NCI-H774 (cell line): Measurements from ENCODE around the gene NEUROG2.
"Not testable (repeated sequence)": the region's sequence is repeated elsewhere in the genome, so short reads cannot be mapped to it uniquely, and the experiment has no call there.

Experiments
- DNase-seq: peaks from one replicate; lab custom pipeline; 2025; lab: John Stamatoyannopoulos, UW

NEUROG2 gene

DNA sequence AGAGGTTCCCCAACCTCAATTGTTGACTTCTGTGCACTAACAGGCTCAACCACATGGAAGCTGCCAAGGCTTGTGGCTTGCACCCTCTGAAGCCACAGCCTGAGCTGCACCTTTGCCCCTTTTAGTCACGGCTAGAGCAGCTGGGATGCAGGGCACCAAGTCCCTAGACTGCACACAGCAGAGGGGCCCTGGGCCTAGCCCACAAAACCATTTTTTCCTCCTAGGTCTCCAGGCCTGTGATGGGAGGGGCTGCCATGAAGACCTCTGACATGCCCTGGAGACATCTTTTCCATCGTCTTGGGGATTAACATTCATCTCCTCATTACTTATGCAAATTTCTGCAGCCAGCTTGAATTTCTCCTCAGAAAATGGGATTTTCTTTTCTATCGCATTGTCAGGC, 25.2 kb downstream of the NEUROG2 start:
- DNase-seq: not testable (repeated sequence)

DNA sequence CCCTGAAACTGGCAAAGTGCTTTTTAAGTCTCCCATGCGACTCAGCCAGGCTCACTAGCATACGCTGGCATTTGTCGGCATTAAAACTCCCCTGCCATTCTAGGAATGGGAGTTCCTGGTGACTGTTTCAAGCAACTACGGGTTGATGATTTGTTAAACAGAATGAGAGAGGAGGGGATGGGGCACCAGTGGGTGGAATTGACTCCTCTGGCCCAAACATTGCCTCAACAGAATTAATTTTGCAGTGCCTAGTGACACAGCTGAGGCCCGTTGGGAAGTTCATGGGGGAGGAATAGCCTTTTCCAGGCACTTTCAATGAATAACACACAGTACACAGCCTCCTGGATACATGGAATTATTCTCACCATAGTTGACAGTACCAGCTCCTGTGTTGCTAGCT, 30.1 kb downstream of the NEUROG2 start:
- no peak for DNase-seq

DNA sequence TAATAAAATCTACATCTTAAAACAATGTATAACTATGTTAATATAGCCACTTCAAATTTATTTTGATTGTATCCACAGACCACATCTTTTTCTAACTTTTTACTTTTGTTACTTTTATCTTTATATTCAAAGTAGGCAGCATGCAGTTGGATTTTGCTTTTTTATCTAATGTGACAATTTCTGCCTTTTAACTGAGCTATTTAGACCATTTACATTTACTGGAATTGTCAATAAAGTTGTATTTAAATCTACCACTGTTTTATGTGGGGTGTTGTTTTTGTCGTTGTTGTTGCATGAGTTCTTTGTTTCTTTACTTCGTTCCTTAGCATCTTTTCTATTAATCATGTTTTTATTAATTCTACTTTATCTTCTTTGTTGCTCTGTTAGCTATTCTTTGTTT, 42.0 kb downstream of the NEUROG2 start:
- DNase-seq: no peak

DNA sequence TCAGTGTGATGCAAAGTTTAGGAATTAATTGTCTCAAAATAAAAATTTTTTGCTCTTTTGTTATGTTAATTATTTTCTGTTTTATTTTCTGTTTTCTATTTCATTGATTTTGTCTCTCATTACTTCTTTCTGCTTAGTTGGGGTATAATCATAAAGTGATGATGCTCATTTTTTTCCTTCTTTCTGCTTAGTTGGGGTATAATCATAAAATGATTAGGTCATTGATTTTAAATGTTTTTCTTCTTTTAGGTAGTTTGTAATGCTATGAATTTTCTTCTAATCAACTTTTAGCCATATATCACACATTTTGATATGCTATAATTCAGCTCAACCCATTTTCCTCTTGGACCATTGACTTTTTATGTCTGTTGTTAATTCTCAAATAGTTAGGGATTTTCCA, 43.7 kb downstream of the NEUROG2 start:
- no peak for DNase-seq
